ENCODE data around the gene ELL. TPM values are rescaled to one million over a fixed set of nuclear protein-coding genes. Genes with fewer than 3 reads are reported as not detected.

The ELL gene
- polyA plus RNA-seq, 1 donor from 2014 or later: 7.2 TPM

DNA sequence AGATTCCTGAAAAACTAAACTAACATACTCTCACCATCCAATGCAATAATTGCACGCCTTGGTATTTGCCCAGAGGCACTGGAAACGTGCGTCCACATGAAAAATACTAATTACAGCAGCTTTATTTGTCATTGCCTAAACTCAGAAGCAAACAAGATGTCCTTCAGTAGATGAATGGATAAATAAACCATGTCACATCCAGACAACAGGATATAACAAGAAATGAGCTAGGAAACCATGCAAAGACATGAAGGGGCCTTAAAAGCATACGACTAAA, 25.0 kb downstream of the ELL start:
- Histone ChIP-seq H3K9me3 (ENCODE audit: low read length) (no peaks in the 10 kb centered on the region), H3K9ac (ENCODE audit: low read length) (no peak overlapping the region), H3K27me3 (ENCODE audit: insufficient read depth, low read depth, low read length) (no peaks in the 10 kb centered on the region), H3K27ac (ENCODE audit: low read length) (no peak overlapping the region), H3K79me2 (replicated peaks; ENCODE audit: insufficient read depth, low read length) (peaks cover 3% of the 10 kb centered on the region), H3F3A (ENCODE audit: insufficient read depth, low read length, poor library complexity, severe bottlenecking) (no peaks in the 10 kb centered on the region), H3K9me2 (ENCODE audit: insufficient read depth, low read length) (no peaks in the 10 kb centered on the region), H2AFZ (ENCODE audit: low read depth, low read length) (no peak overlapping the region), H3K36me3 (ENCODE audit: insufficient read depth, low read length) (no peaks in the 10 kb centered on the region), H4K20me1 (ENCODE audit: insufficient read depth) (no peaks in the 10 kb centered on the region), H3K4me2 (ENCODE audit: low read length) (no peak overlapping the region), H3K4me3 (ENCODE audit: low read length) (no peak overlapping the region)
- TF ChIP-seq EZH2 (IDR thresholded peaks at IDR 0.05; ENCODE audit: borderline replicate concordance, insufficient read depth, low read length, poor library complexity, severe bottlenecking): no peak
- TF ChIP-seq TAF1 (IDR thresholded peaks at IDR 0.05; ENCODE audit: low read depth): no peak
- no peak for TF ChIP-seq POLR2AphosphoS5 (IDR thresholded peaks at IDR 0.05)
- TF ChIP-seq MXI1 (conservative IDR thresholded peaks at IDR 0.05; ENCODE audit: poor library complexity, severe bottlenecking): no peak
- TF ChIP-seq, protein P1, sequence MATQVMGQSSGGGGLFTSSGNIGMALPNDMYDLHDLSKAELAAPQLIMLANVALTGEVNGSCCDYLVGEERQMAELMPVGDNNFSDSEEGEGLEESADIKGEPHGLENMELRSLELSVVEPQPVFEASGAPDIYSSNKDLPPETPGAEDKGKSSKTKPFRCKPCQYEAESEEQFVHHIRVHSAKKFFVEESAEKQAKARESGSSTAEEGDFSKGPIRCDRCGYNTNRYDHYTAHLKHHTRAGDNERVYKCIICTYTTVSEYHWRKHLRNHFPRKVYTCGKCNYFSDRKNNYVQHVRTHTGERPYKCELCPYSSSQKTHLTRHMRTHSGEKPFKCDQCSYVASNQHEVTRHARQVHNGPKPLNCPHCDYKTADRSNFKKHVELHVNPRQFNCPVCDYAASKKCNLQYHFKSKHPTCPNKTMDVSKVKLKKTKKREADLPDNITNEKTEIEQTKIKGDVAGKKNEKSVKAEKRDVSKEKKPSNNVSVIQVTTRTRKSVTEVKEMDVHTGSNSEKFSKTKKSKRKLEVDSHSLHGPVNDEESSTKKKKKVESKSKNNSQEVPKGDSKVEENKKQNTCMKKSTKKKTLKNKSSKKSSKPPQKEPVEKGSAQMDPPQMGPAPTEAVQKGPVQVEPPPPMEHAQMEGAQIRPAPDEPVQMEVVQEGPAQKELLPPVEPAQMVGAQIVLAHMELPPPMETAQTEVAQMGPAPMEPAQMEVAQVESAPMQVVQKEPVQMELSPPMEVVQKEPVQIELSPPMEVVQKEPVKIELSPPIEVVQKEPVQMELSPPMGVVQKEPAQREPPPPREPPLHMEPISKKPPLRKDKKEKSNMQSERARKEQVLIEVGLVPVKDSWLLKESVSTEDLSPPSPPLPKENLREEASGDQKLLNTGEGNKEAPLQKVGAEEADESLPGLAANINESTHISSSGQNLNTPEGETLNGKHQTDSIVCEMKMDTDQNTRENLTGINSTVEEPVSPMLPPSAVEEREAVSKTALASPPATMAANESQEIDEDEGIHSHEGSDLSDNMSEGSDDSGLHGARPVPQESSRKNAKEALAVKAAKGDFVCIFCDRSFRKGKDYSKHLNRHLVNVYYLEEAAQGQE (IDR thresholded peaks at IDR 0.05; ENCODE audit: borderline replicate concordance): no peak

DNA sequence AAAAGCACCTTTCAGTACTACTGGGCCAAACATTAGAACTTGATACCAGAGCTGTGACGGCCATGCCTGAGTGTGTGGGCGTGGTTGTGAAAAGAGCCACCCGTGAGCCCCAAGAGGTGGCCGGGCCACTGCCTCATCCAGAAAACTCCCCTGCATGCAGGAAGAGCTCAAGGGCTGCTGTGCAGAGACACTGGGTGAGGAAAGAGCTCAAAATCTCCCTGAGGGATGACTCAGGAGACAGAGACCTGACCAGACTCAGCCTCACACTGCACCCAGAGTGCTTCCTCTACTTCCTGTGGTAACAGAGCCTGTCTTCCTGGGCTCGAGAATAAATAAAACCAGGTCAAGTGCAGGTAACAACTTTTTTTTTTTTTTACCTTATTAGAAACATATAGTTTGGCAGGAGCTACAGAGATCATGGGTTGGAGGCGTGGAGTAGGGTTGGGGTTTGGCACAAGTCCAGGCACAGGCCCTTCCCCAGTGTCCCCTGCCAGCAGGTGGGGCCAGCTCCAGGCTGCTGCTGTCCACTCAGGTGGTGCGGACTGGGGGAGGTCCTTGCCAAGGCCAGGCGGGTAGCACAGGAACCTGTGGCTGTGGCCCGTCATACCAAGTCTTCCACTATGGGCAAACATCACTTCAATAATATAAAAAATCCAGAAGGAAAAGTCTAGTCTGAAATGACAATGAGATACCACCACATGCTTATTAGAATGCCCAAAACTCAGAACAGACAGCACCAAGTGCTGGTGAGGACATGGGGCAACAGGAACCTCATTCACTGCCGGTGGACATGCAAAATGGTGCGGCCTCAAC, 25.5 kb downstream of the ELL start:
- Histone ChIP-seq H2AFZ (ENCODE audit: low read depth, low read length) (no peak overlapping the region), H3K27me3 (ENCODE audit: insufficient read depth, low read depth, low read length) (no peaks in the 10 kb centered on the region), H3K9me3 (ENCODE audit: low read length) (no peaks in the 10 kb centered on the region), H3K9me2 (ENCODE audit: insufficient read depth, low read length) (no peaks in the 10 kb centered on the region), H3K4me3 (ENCODE audit: low read length) (no peak overlapping the region), H3K27ac (ENCODE audit: low read length) (no peak overlapping the region), H3K4me2 (ENCODE audit: low read length) (no peak overlapping the region), H3K36me3 (ENCODE audit: insufficient read depth, low read length) (no peaks in the 10 kb centered on the region), H3F3A (ENCODE audit: insufficient read depth, low read length, poor library complexity, severe bottlenecking) (no peaks in the 10 kb centered on the region), H3K79me2 (replicated peaks; ENCODE audit: insufficient read depth, low read length) (peaks cover 3% of the 10 kb centered on the region), H4K20me1 (ENCODE audit: insufficient read depth) (no peaks in the 10 kb centered on the region), H3K9ac (ENCODE audit: low read length) (no peak overlapping the region)
- TF ChIP-seq RAD21 (conservative IDR thresholded peaks at IDR 0.05) (no peak), TAF1 (IDR thresholded peaks at IDR 0.05; ENCODE audit: low read depth) (no peak), EZH2 (IDR thresholded peaks at IDR 0.05; ENCODE audit: borderline replicate concordance, insufficient read depth, low read length, poor library complexity, severe bottlenecking) (no peak), POLR2AphosphoS5 (IDR thresholded peaks at IDR 0.05) (no peak), EP300 (conservative IDR thresholded peaks at IDR 0.05; ENCODE audit: poor library complexity, severe bottlenecking) (no peak), MXI1 (conservative IDR thresholded peaks at IDR 0.05; ENCODE audit: poor library complexity, severe bottlenecking) (no peak), SMC3 (conservative IDR thresholded peaks at IDR 0.05; ENCODE audit: poor library complexity) (no peak)
- TF ChIP-seq, protein P1 (IDR thresholded peaks at IDR 0.05; ENCODE audit: borderline replicate concordance): no peak
- TF ChIP-seq, protein P2, sequence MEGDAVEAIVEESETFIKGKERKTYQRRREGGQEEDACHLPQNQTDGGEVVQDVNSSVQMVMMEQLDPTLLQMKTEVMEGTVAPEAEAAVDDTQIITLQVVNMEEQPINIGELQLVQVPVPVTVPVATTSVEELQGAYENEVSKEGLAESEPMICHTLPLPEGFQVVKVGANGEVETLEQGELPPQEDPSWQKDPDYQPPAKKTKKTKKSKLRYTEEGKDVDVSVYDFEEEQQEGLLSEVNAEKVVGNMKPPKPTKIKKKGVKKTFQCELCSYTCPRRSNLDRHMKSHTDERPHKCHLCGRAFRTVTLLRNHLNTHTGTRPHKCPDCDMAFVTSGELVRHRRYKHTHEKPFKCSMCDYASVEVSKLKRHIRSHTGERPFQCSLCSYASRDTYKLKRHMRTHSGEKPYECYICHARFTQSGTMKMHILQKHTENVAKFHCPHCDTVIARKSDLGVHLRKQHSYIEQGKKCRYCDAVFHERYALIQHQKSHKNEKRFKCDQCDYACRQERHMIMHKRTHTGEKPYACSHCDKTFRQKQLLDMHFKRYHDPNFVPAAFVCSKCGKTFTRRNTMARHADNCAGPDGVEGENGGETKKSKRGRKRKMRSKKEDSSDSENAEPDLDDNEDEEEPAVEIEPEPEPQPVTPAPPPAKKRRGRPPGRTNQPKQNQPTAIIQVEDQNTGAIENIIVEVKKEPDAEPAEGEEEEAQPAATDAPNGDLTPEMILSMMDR (IDR thresholded peaks at IDR 0.05; ENCODE audit: poor library complexity, severe bottlenecking): no peak
